ENCODE measurements around the gene MBP.
A peak's percentile ranks its signal among the peaks of the same experiment; 100 is the strongest.

MBP gene

GRCh38 chr18:77057006-77057395, 75.6 kb downstream of the MBP start:
- DNase-seq (ENCODE audit: low read depth): no peak

GRCh38 chr18:77056344-77057005, 76.1 kb downstream of the MBP start:
- H3K4me3 ChIP-seq (ENCODE audit: low read depth, low read length): no peak overlapping the region
- no peak for DNase-seq (ENCODE audit: low read depth)

More at GRCh38 chr18:77057006-77057395, 75.6 kb downstream of the MBP start:
- no peak overlapping the region for H3K4me3 ChIP-seq (ENCODE audit: low read depth, low read length)

GRCh38 chr18:77055429-77056300, 76.9 kb downstream of the MBP start:
- DNase-seq (ENCODE audit: low read depth): no peak
- H3K4me3 ChIP-seq (ENCODE audit: low read depth, low read length): no peak overlapping the region

DNA sequence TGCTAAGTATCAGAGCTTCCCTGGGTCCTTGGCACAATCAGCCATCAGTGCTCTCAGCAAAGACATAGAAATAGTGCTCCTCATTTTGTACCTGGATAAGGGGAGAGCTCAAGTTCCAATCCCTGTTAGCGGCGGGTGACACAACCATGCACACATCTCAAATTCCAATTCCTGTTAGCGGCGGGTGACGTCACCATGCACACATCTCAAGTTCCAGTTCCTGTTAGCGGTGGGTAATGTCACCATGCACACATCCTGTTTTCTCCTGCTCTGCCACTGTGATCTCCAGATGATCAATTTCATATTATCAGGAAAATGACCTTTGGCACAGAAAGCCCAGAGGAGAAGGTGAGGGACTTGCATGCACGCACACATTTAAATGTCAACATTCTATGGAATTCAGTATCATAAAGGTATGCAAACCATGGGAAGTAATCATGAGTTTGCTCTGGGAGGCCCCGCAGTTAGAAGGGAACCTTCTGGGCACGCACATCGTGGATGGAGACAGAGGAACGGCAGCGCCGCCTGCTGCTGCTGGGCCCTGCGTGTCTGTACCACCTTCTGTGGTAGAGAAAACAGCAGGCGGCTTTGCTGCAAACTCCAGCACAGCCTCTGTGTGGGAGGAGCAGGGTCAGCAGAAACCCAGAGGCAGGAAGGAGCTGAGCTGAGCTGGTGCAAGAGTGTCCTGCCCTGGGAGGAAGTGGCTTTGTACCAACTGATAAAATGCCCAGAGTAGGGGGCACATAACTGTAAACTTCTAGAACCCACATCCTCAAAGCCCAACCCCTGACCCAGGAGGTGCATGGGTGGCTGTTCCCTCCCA, 77.8 kb downstream of the MBP start:
- no peak overlapping the region for H3K4me3 ChIP-seq (ENCODE audit: low read depth, low read length)
- peak; percentile 79 for DNase-seq (ENCODE audit: low read depth)

GRCh38 chr18:77054288-77054605, 78.3 kb downstream of the MBP start:
- H3K4me3 ChIP-seq (ENCODE audit: low read depth, low read length): no peak overlapping the region
- no peak for DNase-seq (ENCODE audit: low read depth)

DNA sequence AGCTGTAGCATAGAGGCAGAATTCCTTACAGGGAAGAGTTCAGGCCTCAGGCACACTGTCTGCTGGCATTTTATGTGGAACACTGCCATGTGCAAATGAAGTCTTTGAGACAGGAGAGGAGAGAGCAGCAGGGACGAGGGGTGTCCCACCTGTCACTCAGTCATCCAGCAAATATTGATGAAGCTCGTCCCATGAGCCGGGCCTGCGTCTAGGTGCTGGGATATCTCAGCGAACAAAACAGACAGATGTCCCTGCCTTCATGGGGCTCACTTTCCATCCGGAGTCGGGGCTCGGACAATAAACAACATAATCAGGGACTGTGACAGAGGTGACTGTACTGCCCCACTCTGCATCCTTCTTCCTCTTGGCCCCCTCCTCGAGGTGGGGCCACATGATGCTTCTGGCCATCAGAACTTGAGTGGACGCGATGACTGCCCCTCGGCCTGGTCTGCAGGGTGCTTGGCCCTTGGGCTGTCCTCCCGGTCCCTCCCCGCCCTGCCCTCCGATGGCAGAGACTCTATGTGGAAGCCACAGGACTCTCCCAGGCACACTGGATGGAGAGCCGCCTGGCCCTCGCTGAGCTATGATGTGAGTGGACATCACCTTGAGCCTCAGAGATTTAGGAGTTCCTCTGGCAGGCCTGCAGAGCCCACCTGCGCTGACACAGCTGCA, 78.8 kb downstream of the MBP start:
- H3K4me3 ChIP-seq (ENCODE audit: low read depth, low read length): no peak overlapping the region
- no peak for DNase-seq (ENCODE audit: low read depth)

- no peak overlapping the region for H3K4me3 ChIP-seq (ENCODE audit: low read depth, low read length)
- DNase-seq (ENCODE audit: low read depth): no peak
Observed at GRCh38 chr18:77052983-77053309, 79.6 kb downstream of the MBP start.

DNA sequence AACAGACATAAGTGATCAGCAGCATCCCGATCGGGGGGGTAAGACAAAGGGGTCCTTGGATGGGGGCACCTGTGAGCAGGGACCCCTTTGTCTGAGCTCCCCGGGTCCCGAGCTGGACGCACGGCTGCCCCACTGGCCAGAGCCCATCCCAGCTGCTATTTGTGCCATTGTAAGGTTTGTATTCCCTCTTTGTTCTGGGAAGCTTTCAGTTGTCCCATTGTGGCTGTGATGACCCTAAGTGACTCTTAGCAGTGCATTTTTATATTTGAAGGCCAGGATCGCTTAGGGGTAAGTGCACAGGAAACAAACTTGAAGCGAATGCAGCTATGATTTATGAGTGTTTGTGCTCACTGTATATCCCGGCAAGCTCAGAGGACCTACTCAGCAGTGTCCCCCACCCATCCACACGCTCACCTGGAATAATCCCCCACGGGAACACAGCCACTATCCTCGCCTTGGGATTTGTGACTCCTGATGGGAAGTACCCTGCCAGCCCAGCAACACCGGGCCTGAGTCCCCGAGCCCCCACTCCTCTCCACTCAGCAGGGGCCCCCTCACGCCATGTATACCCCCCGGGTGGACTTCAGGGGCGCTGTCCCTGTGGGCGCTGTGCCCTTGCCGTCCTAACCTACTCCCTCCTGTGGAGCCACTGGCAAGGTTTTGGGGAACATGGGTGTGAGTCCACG, 80.1 kb downstream of the MBP start:
- H3K4me3 ChIP-seq (ENCODE audit: low read depth, low read length): no peak overlapping the region
- no peak for DNase-seq (ENCODE audit: low read depth)

GRCh38 chr18:77051581-77052296, 80.8 kb downstream of the MBP start:
- DNase-seq (ENCODE audit: low read depth): no peak
- no peak overlapping the region for H3K4me3 ChIP-seq (ENCODE audit: low read depth, low read length)

GRCh38 chr18:77049938-77050337, 82.6 kb downstream of the MBP start:
- DNase-seq (ENCODE audit: low read depth): no peak
- H3K4me3 ChIP-seq (ENCODE audit: low read depth, low read length): no peak overlapping the region

GRCh38 chr18:77047803-77048419, 84.7 kb downstream of the MBP start:
- H3K4me3 ChIP-seq (ENCODE audit: low read depth, low read length): no peak overlapping the region
- DNase-seq (ENCODE audit: low read depth): no peak

DNA sequence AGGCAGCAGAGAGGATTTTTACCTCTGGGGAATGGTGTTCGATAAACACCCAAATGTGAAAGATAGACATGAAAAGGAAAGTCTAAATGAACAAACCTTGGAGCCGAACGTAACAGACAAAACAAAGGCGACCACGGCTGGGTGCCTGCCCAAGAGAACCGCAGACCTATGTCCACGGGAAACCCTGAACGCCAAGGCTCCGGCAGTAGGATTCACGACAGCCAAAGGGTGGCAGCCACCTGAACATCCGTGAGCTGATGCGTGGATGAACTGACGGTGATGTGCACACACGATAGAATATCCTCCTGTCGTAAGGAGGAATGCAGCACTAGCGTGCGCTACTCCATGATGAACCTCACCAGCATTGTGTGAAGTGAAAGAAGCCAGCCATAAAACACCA, 85.6 kb downstream of the MBP start:
- H3K4me3 ChIP-seq (ENCODE audit: low read depth, low read length): no peak overlapping the region
- DNase-seq (ENCODE audit: low read depth): no peak

DNA sequence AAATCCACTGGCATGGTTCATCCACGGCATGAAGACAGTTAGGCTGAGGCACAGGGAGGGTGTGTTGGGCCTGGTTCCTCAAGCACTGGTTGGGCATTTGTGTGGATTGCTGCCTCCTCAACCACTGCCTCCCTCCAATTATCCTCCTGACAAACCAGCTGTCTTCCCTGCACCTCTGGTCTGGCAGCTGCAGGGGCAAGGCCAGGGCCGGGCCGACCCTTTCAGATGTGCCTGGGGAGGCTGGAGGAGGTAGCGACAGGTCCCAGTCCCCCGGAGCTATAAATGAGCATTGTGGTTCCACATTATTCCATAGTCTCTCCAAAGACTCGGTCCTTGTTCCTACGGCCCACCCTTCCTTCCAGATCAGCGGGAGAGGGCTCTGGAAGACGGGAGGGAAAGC, 86.2 kb downstream of the MBP start:
- DNase-seq (ENCODE audit: low read depth): no peak
- no peak overlapping the region for H3K4me3 ChIP-seq (ENCODE audit: low read depth, low read length)

DNA sequence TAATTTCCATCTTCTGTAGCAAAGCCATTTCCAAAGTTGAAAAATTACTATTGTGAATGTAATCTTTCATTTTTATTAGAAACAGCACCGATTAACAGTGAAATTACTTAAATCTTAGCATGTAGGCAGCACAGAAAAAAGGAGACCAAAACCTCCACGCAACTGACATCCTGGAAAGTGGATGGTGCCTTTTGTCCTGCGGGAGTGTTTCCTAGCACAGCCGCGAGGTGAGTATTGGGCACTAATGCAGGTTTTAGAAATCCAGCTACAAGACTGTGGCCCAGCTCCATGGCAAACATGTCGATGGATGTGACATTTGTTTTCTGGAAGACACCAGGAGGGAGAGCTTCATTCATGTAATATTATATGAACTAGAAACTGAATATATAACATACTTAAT, 86.9 kb downstream of the MBP start:
- H3K4me3 ChIP-seq (ENCODE audit: low read depth, low read length): no peak overlapping the region
- DNase-seq (ENCODE audit: low read depth): no peak

- DNase-seq (ENCODE audit: low read depth): no peak
- H3K4me3 ChIP-seq (ENCODE audit: low read depth, low read length): no peak overlapping the region
Observed at GRCh38 chr18:77044866-77045664, 87.5 kb downstream of the MBP start.

- H3K4me3 ChIP-seq (ENCODE audit: low read depth, low read length): no peak overlapping the region
- DNase-seq (ENCODE audit: low read depth): no peak
Observed at GRCh38 chr18:77043541-77044280, 88.9 kb downstream of the MBP start.

GRCh38 chr18:77042583-77042982, 90.0 kb downstream of the MBP start:
- no peak for DNase-seq (ENCODE audit: low read depth)
- H3K4me3 ChIP-seq (ENCODE audit: low read depth, low read length): no peak overlapping the region

Data from skeletal muscle cell (primary cell).